Glomerular visceral epithelial cell (primary cell): Measurements from ENCODE around the gene PARP16.

ENCODE experiments used
- DNase-seq: peaks from one replicate; pipeline ENCODE4 v3.0.0-alpha.2; 2016; ENCODE audit errors: extremely low spot score

The PARP16 gene

DNA sequence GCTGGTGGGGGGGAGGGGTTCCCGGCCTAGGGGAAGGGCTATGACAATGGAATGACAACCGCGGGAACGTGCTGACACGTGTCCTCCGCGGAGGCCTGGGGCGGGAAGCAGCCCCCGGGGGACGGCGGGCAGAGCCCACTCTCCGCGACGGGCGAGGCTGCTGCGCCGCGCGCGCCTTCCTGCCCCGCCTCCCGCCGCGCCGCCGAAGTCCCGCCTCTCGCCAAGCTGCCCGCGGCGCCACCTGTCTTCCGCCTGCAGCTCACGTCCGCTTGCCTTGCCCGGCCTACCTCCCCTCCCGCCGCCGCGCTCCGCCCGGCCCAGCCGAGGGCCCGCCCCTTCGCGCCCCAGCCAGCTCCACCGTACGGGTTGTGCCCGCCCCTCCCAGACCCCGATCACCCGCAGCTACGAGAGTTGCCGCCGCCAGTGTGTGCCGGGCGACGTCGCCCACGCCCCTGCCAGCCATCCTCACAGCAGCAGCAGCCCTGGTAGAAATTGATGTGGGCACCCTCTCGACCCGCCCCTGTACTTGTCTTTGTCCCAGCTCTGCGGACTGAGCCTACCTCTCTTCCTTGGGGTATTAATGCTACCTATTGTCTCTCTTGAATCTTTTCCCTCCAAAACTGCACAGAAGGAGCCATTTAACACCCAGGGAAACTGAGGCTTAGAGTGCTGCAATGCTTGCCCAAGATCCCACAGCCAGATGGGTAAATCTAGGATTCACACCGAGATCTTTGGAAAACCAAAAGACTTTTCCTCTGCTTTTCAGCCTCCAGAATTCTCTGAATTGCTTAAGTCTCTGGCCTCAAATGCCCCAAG, at the start of gene PARP16:
Gene PARP16 (minus strand): TSS at position 180 of the 816 bp plus-strand sequence. CDS start 457 bp downstream, outside the sequence.
- peak; percentile 92 for DNase-seq

GRCh38 chr15:65335278-65336055, 48.8 kb upstream of the PARP16 start:
- no peak for DNase-seq

DNA sequence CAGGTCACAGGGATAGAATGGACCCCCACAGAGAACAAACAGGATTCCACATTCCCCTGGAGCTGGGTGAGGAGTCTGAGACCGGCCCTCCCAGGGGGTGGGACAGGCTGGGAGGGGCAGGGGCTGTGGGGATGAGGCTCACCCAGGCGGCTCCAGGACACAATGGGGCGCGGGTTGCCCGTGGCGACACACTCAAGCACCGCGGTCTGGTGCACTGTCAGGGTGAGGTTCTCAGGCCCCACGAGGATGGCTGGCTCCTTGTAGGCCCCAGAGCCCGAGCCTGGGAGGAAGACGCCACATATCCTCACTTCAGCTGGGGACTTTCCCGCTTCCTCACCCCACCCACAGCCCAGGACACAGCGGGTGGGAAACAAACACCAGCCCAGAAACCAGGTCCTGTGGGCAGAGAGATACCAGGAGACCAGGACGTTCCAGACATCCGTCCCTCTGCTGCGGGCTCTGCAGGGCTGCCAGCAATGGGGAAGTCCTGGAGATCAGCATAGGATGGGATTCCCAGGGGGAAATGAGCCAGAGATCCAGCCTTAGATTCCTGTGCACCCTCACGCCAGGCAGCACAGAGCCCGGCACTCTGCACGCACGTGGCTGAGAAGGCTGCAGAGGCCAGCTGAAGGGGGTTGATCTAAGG, 48.0 kb upstream of the PARP16 start:
- peak; percentile 37 for DNase-seq

DNA sequence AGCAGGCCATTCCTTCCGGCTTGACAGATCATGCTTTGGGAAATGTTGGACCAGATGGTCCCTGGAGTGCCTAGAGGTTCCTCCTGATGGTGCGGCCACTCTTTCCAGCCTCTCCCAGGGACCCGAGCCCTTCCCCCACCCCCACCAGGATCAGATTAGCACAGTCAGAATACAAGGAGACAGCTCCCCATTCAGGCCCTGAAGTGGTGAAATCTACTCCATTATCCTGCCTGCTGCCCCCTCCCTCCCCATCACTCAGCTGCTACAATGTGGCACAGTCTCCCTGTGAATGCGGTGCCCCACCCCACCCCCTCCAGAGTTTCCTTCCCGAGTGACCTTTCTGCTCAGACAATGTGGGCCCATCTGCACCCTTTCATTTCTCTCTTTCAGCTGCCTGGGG, 47.2 kb upstream of the PARP16 start:
- DNase-seq, result no peak

DNA sequence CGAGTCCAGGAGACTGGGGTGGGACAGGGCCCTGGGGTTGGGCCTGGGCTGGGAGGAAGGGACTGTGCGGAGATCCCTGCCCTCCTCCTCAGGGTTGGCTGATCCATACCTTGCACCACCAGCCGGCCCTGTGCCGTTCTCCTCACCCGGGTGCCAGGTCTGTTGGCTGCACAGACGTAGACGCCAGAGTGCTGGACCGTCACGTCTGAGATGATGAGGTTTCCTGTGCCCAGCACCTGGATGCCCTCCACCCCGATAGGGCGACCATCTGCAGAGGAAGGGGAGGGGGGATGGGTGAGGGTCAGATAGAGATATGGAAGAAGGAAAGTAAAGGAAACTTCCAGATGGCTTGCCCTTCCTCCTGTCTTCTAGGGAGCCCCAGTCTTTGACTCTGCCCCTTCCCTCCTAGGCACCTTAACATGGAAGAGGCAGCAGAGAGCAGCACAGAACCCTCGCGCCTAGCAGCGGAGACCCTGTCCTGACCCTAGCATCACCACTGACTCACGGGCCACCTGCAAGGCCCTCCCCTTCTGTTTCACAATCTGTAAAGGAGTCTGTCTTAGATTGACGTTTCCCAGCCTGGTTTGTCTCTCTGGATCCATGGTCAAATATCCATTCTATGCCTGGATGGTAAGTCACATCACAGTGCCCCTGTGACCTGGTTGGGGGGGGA, 46.6 kb upstream of the PARP16 start:
- DNase-seq, result no peak

- DNase-seq, result no peak
Measured at GRCh38 chr15:65332391-65333147, 45.9 kb upstream of the PARP16 start.

GRCh38 chr15:65331811-65332210, 45.1 kb upstream of the PARP16 start:
- no peak for DNase-seq

DNA sequence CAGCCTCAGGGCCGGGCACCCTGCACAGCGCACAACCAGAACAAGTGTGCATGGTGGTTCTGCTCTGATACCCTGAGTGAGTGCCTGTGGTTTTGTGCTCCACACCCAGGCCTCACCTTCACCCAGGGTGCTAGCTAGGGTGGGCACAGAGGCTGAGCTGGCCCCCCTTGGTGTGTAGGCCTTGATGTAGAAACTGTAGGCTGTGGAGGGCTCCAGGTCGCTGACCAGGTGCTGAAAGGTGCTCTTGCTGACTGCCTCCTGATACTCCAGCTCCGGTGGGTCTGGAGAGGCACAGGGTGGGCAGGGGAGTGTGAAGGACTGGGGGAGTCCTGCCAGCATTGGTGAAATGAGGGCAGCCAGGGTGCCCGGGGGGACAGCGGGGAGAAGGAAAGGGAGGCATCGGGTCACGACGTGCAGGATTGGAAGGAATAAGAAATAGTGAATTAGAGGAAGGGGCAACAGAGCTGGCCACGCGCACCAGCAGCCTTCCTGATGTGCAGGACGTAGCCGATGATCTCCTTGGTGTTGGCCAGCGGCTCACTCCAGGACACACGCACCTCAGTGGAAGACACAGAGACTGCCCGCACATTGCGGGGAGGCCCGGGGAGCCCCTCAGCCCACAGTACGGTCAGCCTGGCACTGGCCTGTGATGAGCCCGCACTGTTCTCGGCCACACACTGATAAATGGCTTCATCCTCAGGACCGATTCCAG, 44.4 kb upstream of the PARP16 start:
- no peak for DNase-seq

DNA sequence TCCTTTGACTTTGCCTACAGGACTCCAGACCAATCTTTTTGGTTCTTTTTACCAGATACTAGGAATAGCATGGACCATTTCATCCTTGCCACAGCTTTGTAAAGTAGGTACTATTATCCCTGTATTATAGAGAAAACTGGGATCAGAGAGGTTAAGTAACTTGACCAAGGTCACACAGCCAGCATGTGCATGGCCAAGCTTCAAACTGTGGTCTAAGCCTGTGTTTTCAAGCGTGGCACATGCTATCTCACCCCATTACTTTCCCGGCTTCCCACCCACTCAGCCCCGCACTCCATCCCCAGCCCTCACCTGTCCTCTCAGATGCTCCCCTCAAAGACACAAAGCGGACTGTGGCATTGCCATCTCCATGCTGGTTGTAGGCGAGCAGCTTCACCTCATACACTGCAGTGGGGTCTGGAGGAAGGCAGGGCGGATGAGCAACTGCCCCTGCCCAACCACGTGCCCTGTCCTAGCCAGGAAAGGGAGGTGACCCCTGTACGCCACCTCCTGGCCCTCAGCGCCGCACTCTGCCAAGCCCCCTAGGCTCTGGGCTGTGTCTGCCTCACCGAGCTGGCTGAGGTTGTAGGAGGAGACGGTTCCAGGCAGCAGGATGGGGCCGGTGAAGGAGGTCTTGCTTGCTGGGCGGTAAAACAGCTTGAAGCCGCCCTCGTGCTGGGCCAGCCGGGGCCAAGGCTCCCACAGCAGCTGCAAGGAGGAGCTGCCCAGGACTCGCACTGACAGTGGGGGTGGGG, 43.5 kb upstream of the PARP16 start:
- DNase-seq, result no peak

GRCh38 chr15:65329288-65329983, 42.8 kb upstream of the PARP16 start:
- DNase-seq, result no peak

DNA sequence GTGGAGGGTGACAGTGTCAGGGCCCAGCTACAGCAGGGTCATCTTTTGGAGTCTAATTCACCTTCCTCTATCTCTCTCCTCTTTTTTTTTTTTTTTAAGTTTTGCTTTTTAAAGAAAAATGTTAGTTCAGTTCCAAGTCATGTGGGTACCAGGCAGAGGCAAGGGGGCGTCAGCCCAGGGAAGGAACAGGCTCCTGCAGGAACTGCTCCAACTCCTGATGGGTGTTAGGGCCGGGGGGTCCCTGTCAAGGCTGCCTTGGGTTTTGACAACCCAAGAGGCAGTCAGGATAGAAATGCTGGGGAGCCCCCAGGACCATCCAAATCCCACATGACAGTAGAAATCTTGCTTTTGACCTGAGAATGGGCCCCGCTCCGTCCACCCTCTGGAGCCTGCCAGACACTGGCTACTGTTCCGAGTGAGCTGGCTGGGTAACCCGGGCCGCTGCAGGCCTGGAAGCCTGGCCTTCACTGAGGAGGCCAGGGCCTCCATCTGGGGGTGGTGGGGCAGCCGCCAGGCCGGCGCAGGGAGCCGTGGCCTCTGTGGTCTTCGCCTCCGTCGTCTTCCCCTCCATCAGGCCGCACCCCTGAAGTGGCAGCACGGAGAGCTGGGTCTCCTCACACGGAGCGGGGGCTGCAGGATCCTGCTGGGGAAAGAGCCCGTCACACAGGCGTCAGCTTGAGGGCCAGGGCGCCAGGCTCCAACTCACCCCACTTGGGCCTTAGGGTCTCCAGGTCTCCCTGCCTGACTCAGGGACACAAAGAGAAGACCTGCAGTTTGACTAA, 42.0 kb upstream of the PARP16 start:
- no peak for DNase-seq

DNA sequence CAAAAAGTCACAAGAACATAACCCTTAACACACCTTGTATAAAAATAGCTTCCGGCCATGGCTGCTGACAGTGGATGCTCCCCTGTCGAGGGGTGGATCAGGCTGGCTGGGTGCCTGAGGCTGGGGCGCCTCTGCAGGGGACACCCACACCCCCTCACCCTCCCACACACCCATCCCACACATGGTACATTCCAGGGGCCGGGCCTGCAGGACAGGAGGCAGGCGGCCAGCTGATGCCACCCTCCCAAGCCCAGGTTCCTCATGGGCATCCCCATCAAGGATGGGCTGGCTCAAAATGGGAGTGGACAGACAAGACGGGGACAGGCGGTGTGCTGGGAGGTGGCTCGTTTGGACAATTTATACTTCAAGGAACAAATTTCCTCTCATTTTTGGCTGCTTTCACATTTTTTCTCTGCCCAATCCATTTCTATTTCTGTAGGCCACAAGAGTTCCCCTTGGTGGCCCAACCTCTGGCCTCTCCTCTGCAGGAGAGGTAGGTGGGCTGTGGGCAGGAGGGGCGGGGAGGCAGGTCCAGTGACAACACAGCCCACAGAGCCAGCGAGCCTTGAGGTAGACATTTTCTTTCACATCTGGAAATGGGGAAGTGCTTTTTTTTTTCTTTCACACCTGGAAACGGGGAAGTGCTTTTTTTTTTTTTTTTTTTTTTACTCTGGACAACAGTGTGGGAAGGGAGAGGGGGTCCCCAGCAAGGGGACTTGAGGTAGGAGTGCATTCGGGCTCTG, 41.1 kb upstream of the PARP16 start:
- no peak for DNase-seq

DNA sequence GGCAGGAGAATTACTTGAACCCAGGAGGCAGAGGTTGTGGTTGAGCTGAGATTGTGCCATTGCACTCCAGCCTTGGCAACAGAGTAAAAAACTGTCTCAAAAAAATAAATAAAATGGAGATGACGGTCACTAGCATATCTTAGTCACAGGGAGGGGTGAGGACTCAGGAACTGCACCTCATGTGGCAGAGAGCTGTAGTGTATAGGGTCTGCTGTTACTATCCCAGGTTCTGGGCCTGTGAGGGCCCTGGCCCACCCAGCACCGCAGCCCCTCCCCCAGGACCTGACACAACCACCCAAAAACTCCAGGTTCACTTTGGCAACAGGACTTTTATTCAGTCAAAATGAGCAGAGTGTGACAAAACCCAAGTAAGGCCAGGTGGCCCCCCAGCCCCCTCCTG, 40.1 kb upstream of the PARP16 start:
- no peak for DNase-seq

GRCh38 chr15:65326117-65326526, 39.4 kb upstream of the PARP16 start:
- DNase-seq, result no peak

DNA sequence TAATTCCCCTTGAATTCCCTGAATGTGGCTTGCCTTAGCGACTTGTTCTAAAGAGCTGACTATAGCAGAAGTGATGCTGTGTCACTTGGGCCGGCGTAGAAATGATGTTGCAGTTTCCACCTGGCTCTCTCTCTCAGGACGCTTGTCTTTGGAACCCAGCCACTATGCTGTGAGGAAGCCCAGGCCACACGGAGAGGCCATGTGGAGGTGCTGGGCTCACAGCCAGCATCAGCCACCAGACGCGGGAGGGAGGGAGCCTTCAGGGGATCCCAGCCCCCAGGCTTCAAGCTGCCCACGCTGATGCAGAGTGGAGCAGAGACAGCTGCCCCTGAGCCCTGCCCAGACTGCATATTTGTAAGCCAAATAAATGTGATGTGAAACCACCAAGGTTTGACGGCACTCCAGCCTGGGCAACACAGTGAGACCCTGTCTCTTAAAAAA, 36.4 kb upstream of the PARP16 start:
- peak; percentile 15 for DNase-seq

- DNase-seq, result peak; percentile 79
Measured at GRCh38 chr15:65318870-65319356, 32.2 kb upstream of the PARP16 start.

DNA sequence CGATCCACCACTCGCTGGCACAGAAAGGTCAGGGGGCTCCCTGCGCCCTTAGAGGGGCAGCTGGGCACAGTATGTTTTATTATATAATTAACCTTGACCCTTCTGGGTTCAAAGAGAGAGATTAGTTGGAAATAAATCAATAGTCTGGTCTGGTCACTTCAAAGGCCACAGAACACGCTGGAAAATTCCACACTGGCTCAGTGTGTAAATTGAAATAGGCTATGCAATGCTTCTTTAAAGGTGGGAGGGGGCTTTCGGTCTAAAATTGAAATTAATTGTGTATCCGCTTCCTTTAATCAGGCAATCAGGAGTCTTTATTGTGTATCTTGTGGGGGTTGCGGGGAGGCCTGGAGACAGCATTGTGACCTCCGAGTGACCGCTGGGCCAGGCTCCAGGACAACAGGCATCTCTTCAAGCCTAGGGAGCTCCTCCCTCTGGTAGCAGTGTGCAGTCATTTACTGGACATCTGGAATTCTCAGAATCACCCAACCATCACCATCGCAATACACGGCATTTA, 25.8 kb upstream of the PARP16 start:
- DNase-seq, result peak; percentile 28
